T-helper 9 cell (primary cell): ENCODE measurements around the gene KAT8.
"Not testable (repeated sequence)": the region's sequence is repeated elsewhere in the genome, so short reads cannot be mapped to it uniquely, and the experiment has no call there.

Source experiments
- DNase-seq: peaks from one replicate; pipeline ENCODE4 v3.0.0-alpha.2; 2020

KAT8 gene

DNA sequence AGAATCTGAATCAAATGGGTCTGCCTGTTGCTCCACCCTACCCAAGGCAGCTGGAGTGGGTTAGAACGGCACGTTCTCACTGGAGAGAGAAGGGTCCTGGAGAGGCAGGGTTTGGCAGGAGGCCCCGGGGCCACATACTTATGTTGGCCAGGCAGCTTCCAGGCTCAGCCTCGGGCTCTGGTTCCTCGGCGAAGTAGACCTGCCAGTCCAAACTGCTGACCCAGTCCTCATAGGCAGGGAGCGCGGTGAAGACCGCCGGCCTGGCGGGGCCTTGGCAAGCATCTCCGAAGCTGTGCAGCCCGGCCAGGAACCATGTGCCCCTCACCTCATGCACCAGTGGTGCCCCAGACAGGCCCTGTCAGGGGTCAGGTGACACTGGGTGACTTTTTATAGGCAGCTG is 33.5 kb upstream of the KAT8 start:
- no peak for DNase-seq

DNA sequence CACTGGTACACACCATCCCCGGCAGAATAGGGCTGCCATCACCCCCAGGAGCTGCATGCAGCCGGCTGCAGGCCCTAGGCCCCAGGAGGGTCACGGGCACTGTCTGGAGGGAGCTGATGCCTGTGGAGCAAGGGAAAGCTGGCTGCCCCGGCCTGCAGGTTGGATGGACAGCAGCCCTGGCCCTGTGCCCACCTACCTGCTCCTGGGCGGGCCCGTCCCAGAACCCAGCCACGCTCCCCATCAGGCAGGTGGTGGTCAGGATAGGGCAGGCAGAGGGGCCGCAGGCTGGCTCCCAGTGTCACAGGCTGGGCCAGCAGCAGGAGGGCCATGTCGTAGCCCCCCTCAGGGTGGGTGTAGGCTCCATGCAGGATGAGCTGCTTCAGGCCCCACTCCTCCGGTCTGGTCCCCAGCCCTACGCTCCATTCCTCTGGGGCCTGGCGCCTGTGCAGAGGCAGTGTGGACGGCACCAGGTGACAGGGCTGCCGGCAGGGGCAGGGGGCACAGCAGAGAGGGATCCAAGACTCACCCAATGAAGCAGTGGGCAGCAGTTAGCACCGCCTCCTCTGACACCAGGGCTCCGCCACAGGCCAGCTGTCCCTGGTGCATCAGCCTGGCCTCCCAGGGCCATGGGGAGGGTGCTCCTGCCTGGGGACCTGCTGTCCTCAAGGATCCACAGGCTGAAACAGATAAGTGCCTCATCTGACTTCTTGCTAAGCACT is 32.7 kb upstream of the KAT8 start:
- DNase-seq = no peak

DNA sequence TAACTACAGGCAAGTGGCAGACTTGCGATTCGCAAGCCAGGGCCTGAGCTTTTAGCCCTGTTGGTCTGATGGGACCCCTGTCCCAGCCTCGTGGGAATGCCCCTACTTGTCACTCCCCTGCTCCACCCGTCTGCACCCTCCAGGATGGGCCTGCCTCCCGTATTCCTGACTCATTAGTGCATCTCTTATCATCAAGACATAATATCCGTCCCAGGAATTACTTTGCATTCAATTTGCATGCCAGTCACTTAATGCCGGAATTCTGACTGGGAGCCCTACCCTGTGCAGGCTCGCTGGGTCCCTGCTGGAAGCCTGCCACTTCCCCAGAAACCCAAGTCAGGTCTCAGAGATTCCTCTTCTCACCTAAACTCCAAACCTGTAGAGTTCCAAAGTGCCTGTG is 32.1 kb upstream of the KAT8 start:
- DNase-seq = no peak

DNA sequence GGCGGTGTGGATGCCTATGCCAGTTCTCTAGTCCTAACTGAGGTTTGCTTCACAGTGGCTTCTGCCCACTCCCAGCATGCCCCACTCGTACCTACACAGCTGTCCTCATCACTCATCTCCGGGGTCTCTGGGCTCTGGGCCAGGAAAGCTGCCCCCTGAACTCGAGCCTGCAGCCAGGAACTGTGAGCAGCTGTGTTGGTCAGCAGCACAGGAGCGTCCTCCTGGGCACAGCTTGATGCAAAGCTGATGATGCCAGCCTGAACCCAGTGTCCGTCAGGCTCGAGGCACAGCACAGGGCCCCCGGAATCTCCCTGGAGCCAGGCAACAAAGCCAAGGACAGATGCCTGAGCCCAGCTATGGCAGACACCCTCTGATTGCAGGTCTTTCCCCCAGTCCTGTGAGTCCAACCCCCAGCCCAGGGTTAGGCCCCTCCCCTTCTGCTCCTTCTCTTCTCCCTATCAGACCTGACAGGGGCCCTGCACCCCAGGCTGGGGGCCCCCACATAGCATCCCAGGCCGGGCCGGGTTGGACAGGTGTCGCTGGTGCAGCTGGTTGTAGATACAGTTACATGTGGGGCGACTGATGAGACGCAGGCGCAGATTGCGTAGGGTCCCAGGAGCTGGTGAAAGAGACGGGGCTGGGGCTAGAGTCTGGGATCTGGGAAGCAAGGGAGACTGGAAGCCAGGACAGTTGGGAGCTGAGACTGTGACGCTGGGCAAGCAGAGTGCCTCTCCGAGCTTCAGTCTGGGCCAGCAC is 31.4 kb upstream of the KAT8 start:
- DNase-seq = no peak

DNA sequence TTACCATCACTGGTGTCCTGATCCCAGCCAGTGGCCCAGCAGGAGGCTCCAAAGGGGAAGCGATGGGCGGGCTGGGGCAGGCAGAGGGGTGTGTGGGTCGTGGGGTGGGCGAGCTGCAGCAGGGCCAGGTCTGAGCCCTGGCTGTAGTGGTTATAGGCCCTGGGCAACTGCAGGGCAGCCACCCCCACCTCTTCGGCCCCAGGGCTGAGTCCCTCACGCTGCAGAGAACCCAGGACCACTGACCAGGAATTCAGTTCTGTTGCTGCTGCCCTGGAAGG is 30.9 kb upstream of the KAT8 start:
- DNase-seq = no peak

DNA sequence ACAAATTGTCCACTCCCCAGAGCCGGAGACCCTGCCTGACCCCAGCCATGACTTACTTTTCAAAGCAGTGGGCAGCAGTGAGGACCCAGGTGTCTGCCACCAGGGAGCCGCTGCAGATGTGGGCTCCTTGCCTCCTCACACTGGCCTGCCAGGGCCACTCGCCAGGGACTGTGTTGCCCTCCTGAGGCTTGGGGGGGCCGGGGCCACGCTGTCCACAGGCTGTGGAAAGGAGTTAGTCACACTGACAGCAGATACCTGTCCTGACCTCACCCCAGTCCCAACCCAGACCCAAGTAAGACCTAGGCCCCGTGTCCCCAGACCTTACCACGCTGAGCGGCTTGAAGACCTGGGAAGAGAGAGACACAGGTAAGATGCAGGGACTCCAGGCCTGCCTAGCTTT is 30.0 kb upstream of the KAT8 start:
- no peak for DNase-seq

DNA sequence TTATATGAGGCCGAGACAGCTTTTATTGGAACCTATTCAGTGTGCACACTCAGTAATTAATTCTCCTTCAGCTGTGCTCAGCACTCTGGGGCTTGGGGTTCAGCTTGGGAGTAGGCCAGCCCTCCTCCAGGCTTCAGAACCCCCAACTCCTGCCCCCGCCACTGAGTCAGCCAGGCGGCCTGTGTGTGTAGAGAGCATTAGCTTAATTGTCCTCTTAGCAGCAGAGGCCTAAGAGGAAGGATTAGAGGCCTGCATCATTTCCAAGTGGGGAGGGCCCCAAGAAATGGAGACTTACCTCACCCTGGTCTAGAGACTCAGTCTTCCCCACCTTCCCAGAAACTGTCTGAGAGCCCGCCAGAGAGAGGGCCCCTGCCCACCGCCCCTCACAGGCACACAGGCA is 29.5 kb upstream of the KAT8 start:
- no peak for DNase-seq

DNA sequence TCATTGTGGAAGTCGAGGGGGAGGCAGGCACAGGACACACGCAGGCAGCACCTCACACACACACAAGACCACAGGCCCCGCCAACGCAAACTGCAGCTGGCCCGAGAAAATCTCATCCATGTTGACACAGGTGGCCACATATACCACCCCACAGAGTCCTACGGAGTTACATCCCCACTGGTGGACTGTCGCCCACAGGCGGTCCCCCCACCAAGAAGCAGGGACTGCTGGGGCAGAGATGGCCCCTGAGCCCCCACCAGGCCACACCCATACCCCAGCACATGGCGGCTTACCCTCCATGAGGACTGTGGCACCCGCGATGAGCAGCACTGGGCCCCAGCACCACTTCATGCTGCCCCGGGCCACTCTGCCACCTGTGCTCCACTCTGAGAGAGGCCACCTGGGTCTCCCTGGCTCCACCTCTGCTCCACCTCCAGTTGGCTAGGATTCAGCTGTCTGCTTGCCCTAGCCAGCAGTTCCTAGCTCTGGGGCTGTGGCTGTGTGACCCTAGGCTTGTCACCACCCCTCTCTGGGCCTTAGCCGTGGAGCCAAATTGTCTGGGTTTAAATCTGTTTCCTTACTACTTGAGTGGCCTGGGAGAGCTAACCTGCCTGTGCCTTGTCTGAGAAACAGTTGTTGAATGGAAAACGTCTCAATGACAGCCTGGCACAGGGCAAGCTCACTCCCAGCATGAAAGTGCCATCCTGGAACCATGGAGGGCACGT is 28.8 kb upstream of the KAT8 start, which contains the start of gene PRSS53:
TSS of gene PRSS53 (minus strand) at position 485 of the 725 bp plus-strand sequence. CDS start at position 351, 134 bp downstream.
- no peak for DNase-seq

DNA sequence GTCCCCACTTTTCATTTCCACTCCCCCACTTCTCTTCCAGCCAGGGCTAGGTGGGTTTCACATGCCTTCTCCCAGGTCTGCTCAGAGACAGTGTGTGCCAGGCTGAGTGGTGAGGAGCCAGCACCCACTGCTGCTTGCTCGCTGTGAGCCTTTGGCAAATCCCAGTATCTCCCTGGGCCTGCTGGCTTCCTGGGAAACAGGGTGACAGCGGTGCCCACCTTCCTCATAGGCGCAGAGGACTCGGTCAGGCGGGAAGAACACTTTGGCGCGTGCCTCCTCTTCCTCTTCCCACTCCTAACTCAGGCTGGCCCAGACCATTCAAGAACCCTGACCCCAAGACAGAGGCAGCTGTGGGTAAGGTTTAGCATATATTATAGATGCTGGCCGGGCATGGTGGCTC is 28.3 kb upstream of the KAT8 start:
- no peak for DNase-seq

DNA sequence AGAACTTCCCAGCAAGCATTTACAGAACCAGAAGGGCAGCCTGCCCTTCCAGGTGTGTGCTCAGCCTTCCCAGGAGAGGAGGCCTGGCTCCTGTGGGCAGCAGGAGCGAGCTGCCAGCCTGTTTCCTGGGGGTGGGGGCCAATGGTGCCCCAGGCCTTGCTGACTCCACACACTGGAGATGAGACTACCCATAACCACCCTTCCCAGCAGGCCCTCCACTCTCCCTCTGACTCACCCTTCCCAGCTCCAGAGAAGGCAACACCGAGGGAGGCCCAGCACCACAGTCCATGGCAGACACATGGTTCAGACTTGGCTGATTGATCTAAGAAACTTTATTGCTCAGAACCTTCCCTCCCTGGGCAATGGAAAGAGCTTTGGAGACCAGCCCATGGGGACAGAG is 26.9 kb upstream of the KAT8 start:
- DNase-seq = no peak

DNA sequence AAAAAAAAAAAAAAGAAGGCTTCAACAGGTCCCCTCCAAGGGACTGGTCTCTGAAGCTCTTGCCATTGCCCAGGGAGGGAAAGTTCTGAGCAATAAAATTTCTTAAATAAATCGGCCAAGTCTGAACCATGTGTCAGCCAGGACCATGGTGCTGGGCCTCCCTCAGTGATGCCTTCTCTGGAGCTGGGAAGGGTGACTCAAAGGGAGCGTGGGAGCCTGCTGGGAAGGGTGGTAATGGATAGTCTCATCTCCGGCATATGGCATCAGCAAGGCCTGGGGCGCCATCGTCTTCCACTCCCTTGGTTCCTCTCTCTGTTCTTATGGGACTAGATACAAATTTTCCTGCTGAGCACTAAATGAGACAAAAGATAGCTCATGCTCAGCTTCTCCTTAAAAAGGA is 25.1 kb upstream of the KAT8 start:
- DNase-seq = no peak

DNA sequence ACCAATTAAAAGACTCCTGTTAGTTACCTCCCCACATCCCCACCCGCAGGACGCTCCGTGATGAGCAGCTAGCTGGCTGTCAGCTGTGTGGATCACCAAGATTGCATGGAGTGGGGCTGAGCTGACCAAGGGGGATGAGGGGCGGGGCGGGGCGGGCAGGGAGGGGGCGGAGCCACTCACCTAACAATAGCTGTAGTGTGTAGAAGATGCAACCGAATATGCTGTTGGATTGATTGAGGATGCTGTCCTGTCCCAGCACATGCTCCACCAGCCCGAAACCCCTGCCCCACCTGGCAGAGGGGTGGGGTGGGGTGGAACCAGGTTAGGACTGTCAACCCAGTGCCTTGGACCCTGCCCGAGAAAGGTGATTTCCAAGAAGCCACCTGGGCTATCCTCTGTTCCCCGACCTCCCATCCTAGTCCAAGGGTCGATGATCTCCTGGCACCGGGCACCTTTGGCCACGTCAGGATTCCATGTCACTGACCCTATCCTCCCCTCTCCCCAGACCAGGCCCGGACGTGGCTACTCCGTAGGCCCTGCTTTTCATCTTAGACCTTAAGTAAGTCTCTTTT is 24.2 kb upstream of the KAT8 start:
- DNase-seq = no peak

DNA sequence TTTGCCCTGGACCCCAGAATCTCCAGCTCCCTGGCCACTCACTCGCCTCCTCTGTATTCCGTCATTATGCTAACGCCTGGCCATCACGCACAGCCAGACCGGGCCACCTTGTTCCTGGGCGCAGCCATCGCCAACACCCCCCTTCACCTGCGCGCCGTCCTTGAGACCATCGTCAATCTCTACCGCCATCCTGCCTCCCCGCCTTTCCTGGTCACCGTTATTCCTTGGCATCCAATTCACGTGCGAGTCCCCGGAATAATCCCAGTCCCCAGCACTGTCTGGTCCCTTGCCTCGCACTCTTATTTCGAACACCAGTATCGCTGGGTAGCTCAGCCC is 23.4 kb upstream of the KAT8 start:
- no peak for DNase-seq

DNA sequence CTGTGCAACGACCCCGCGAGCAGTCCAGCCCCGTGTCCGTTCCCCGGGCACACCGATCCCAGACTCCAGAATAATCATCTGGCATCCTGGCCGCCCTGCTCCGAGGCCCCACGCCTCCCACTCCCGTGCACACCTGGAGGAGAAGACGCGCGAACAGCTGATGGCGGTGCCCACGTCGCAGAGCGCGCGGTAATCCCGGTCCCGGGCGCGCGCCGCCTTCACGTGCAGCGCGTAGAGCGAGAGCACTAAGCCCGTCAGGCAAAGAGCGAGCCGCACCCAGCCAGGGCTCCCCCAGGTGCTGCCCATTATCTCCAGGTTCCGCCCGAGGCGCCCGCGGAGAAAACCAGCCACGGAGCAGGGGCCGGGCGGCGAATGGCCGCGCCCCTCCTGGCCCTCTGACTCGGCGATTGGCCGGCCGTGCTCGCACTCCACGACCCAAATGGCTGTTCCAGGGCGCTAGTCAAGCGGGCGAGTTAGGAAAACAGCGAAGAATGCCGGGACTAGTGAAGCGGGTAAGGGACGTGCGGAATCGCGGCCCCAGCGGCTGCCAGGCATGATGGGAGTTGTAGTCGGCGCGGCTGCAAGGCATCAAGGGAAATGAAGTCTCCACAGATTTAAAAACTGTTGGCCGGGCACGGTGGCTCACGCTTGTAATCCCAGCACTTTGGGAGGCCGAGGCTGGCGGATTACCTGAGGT is 22.9 kb upstream of the KAT8 start, which contains the start of gene VKORC1:
TSS of gene VKORC1 (minus strand) at position 374 of the 697 bp plus-strand sequence. CDS start at position 306, 68 bp downstream.
- peak; percentile 78 for DNase-seq

DNA sequence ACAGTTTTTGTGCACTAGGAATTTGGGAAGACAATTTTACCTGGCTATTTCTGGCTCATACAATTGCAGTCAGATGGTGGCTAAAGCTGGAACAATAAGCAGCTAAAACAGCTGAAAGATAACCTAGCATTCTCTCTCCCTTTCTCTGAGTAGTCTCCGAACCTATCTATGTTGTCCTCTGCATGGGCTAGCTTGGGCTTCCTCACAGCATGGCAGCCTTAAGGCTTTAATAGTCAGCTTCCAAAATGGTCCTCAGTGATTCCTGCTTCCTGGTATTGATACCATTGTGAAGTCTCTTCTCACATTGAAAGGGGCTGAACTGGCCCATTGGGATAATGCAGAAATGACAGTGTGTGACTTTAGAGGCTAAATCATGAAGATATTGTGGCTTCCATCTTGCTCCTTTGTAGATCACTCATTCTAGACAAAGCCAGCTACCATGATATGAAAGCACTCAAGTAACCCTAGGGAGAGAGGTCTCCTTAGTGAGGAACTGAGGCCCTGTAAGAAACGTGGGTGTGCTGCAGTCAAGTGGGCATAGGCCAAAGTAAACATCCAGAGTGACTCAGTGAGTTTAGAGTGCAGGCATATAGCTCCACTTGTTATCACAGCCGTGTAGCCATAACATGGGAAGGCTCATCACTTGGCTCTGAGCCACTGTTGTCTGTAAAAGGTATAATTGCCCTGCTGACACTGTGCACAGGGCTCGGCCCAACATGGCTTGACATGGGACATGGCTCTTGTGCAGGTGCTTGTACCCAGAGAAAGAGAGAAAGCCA is 17.4 kb upstream of the KAT8 start:
- DNase-seq = no peak

DNA sequence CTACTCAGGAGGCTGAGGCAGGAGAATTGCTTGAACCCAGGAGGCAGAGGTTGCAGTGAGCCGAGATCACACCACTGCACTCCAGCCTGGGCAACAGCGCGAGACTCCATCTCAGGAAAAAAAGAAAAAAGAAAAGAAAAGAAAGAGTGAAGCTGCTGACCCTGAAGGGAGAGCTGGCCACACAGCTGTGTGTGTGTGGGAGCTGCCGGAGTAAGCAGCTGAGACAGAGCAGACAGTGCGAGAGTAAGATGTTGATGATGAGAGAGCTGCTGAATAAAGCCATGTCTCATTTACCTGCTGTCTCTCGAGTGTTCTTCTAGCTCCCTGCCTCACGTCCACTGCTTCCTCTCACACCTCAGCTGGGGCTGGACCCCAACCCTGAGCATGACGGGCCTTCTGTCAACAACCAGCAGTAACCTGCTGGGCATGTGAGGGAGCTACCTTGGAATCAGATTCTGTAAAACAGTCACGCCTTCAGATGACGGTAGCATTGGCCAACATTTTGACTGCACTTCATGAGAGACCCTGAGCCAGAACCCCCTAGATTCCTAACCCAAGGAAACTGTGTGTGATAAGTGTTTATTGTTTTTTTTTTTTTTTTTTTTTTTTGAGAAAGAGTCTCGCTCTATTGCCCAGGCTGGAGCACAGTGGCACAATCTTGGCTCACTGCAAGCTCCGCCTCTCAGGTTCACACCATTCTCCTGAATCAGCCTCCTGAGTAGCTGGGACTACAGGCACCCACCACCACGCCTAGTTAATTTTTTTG is 16.4 kb upstream of the KAT8 start:
- DNase-seq = not testable (repeated sequence)

DNA sequence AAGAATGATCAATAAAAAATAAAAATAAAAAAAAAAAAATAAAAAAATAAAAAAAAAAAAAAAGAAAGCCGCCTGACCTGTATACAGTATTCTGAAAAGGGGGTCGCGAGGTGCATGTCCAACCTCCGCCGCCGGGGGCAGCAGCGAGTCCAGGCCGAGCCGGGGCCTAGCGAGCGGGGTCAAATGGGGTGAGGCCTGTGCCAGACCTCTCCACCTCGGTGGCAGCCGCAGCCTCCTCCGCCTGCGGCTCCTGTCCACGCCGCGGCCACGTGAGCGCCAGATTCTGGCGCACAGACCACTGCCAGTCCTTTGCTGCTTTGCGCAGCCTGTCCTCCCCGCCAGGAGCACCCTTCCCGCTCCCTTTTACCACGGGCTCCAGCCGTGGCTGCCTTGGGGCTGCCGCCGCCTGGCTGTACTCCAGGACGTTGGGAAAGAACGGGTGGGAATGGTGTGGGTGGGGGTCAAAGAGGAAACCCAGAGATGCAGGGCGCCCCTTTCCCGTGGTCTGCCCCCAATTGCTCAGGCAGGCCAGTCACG is 11.7 kb upstream of the KAT8 start:
- peak; percentile 75 for DNase-seq

DNA sequence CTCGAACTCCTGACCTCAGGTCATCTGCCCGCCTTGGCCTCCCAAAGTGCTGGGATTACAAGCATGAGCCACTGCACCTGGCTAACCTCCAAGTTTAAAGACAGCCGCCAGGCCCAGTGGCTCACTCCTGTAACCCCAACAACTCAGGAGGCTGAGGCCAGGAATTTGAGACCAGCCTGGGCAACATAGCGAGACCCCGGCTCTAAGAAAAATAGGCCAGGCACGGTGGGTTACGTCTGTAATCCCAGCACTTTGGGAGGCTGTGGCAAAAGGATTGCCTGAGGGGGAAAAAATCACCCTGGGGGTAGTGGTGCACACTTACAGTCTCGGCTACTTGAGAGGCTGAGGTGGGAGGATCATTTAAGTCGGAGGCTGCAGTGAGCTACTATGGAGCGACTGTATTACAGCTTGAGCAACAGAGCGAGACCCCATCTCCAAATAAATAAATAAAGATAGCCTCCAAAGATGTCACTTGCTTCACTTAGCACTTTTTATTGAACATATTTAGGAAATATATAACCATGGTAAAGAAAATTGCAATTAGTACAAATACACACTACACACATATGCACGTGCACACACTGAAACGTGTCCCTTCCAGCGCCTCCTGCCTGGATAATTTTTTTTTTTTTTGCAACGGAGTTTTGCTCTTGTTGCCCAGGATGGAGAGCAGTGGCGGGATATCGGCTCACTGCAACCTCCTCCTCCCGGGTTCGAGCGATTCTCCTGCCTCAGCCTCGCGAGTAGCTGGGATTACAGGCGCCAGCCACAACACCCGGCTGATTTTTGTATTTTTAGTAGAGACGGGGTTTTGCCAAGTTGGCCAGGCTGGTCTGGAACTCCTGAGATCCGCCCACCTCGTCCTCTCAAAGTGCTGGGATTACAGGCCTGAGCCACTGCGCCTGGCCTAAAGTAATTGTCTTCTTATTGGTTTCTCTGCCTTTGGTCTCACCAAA is 10.7 kb upstream of the KAT8 start:
- DNase-seq = no peak

DNA sequence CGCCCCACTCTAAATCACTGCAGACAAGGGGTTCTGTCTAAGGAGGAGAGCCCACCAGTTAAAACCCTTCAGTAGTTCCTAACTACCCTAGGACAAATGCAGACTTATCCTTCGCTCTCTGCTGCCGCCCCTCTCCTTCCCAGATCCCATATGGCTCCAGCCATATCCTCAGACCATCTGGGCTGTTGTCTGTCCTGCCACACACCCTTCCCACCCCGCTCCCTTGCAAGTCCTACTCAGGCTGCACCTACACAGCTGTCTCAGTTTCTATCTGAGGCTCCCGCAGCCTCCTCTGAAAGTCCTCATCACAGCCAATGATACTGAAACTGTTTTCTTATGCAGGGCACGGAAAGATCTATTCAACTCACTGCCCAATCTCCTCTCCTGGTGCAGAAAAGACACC is 10.0 kb upstream of the KAT8 start:
- no peak for DNase-seq
